ENCODE data around the gene GPC5.
A peak's percentile ranks its signal among the peaks of the same experiment; 100 is the strongest.
"Not testable (repeated sequence)": the region's sequence is repeated elsewhere in the genome, so short reads cannot be mapped to it uniquely, and the experiment has no call there.

Gene GPC5

GRCh38 chr13:91368676-91369440 lies 29.6 kb upstream of the GPC5 start:
- DNase-seq (ENCODE audit: low read depth in 2 of 3, low spot score in 2 of 3): no peak

- no peak for DNase-seq (ENCODE audit: low read depth in 2 of 3, low spot score in 2 of 3)
Measured at GRCh38 chr13:91369441-91369831, 29.0 kb upstream of the GPC5 start.

GRCh38 chr13:91370501-91370900 lies 27.9 kb upstream of the GPC5 start:
- no peak for DNase-seq (ENCODE audit: low read depth in 2 of 3, low spot score in 2 of 3)

GRCh38 chr13:91372911-91373310 lies 25.5 kb upstream of the GPC5 start:
- DNase-seq (ENCODE audit: low read depth in 2 of 3, low spot score in 2 of 3): no peak

- DNase-seq (ENCODE audit: low read depth in 2 of 3, low spot score in 2 of 3): no peak
Measured at GRCh38 chr13:91375116-91375729, 23.2 kb upstream of the GPC5 start.

GRCh38 chr13:91381371-91381770 lies 17.1 kb upstream of the GPC5 start:
- no peak for DNase-seq (ENCODE audit: low read depth in 2 of 3, low spot score in 2 of 3)

GRCh38 chr13:91383836-91384235 lies 14.6 kb upstream of the GPC5 start:
- DNase-seq (ENCODE audit: low read depth in 2 of 3, low spot score in 2 of 3): no peak

GRCh38 chr13:91384896-91385295 lies 13.5 kb upstream of the GPC5 start:
- DNase-seq (ENCODE audit: low read depth in 2 of 3, low spot score in 2 of 3): no peak

GRCh38 chr13:91389186-91389585 lies 9.2 kb upstream of the GPC5 start:
- no peak for DNase-seq (ENCODE audit: low read depth in 2 of 3, low spot score in 2 of 3)

- DNase-seq (ENCODE audit: low read depth in 2 of 3, low spot score in 2 of 3): no peak
Measured at GRCh38 chr13:91397595-91397994, 826 bp upstream of the GPC5 start.

GRCh38 chr13:91399189-91400062 lies 1.0 kb downstream of the GPC5 start:
- DNase-seq (ENCODE audit: low read depth in 2 of 3, low spot score in 2 of 3): peak in 1 of 3 experiments; percentile 3

GRCh38 chr13:91400063-91400399 lies 1.6 kb downstream of the GPC5 start:
- no peak for DNase-seq (ENCODE audit: low read depth in 2 of 3, low spot score in 2 of 3)

GRCh38 chr13:91400671-91401070 lies 2.2 kb downstream of the GPC5 start:
- DNase-seq (ENCODE audit: low read depth in 2 of 3, low spot score in 2 of 3): no peak

- DNase-seq (ENCODE audit: low read depth in 2 of 3, low spot score in 2 of 3): no peak
Measured at GRCh38 chr13:91401920-91402319, 3.5 kb downstream of the GPC5 start.

- no peak for DNase-seq (ENCODE audit: low read depth in 2 of 3, low spot score in 2 of 3)
Measured at GRCh38 chr13:91405240-91405639, 6.8 kb downstream of the GPC5 start.

GRCh38 chr13:91406619-91407018 lies 8.2 kb downstream of the GPC5 start:
- no peak for DNase-seq (ENCODE audit: low read depth in 2 of 3, low spot score in 2 of 3)

GRCh38 chr13:91408971-91409370 lies 10.6 kb downstream of the GPC5 start:
- DNase-seq (ENCODE audit: low read depth in 2 of 3, low spot score in 2 of 3): no peak

- not testable (repeated sequence) for DNase-seq (ENCODE audit: low read depth in 2 of 3, low spot score in 2 of 3)
Measured at GRCh38 chr13:91416579-91416978, 18.2 kb downstream of the GPC5 start.

GRCh38 chr13:91417660-91418325 lies 19.4 kb downstream of the GPC5 start:
- no peak for DNase-seq (ENCODE audit: low read depth in 2 of 3, low spot score in 2 of 3)

GRCh38 chr13:91426913-91427312 lies 28.5 kb downstream of the GPC5 start:
- no peak for DNase-seq (ENCODE audit: low read depth in 2 of 3, low spot score in 2 of 3)

- DNase-seq (ENCODE audit: low read depth in 2 of 3, low spot score in 2 of 3): not testable (repeated sequence)
Measured at GRCh38 chr13:91438674-91439073, 40.3 kb downstream of the GPC5 start.

Data from activated CD8-positive, alpha-beta memory T cell treated with anti-CD3 and anti-CD28 coated beads for 48 hours (primary cell).